GM21786 (cell line): ENCODE results near the gene CCNK.

Experiments
- ATAC-seq: cut with Tn5 transposase; IDR thresholded peaks from one replicate; pipeline ENCODE4 v1.9.1; 2021; ENCODE audit not compliant: unreplicated experiment

Gene CCNK

GRCh38 chr14:99466758-99467157 is 14.5 kb upstream of the CCNK start:
- no peak for ATAC-seq

- ATAC-seq, result no peak
Measured at GRCh38 chr14:99467336-99468078, 13.7 kb upstream of the CCNK start.

GRCh38 chr14:99468081-99468480 is 13.1 kb upstream of the CCNK start:
- ATAC-seq, result no peak

- ATAC-seq, result no peak
Measured at GRCh38 chr14:99468836-99469592, 12.2 kb upstream of the CCNK start.

- ATAC-seq, result no peak
Measured at GRCh38 chr14:99471731-99472130, 9.5 kb upstream of the CCNK start.

GRCh38 chr14:99472937-99473336 is 8.3 kb upstream of the CCNK start:
- ATAC-seq, result no peak

- ATAC-seq, result no peak
Measured at GRCh38 chr14:99473458-99473857, 7.8 kb upstream of the CCNK start.

GRCh38 chr14:99475179-99475578 is 6.0 kb upstream of the CCNK start:
- ATAC-seq, result no peak

GRCh38 chr14:99475660-99476059 is 5.5 kb upstream of the CCNK start:
- no peak for ATAC-seq

GRCh38 chr14:99476864-99477263 is 4.3 kb upstream of the CCNK start:
- ATAC-seq, result no peak

GRCh38 chr14:99478128-99478527 is 3.1 kb upstream of the CCNK start:
- no peak for ATAC-seq

- ATAC-seq, result no peak
Measured at GRCh38 chr14:99479160-99479905, 1.9 kb upstream of the CCNK start.

GRCh38 chr14:99479906-99480869 is 1.0 kb upstream of the CCNK start, which contains the start of gene SETD3:
Gene SETD3, minus strand, starts transcription at chr14:99480859. Its CDS starts 15,054 bp downstream, at chr14:99465805.
- no peak for ATAC-seq

- no peak for ATAC-seq
Measured at GRCh38 chr14:99481745-99482099, 513 bp downstream of the CCNK start.

- ATAC-seq, result no peak
Measured at GRCh38 chr14:99484106-99484505, 2.9 kb downstream of the CCNK start.

- no peak for ATAC-seq
Measured at GRCh38 chr14:99497341-99497740, 16.1 kb downstream of the CCNK start.

- no peak for ATAC-seq
Measured at GRCh38 chr14:99497894-99498293, 16.7 kb downstream of the CCNK start.

- no peak for ATAC-seq
Measured at GRCh38 chr14:99502989-99503421, 21.8 kb downstream of the CCNK start.

GRCh38 chr14:99503848-99504453 is 22.7 kb downstream of the CCNK start:
- no peak for ATAC-seq

GRCh38 chr14:99505089-99505488 is 23.9 kb downstream of the CCNK start:
- no peak for ATAC-seq
